ENCODE data around the gene PROSER2. TPM values are rescaled to one million over a fixed set of nuclear protein-coding genes. Genes with fewer than 3 reads are reported as not detected.

Gene PROSER2
- total RNA-seq, 2 donors from 2014 or later = 29.3 to 58.3 TPM

DNA sequence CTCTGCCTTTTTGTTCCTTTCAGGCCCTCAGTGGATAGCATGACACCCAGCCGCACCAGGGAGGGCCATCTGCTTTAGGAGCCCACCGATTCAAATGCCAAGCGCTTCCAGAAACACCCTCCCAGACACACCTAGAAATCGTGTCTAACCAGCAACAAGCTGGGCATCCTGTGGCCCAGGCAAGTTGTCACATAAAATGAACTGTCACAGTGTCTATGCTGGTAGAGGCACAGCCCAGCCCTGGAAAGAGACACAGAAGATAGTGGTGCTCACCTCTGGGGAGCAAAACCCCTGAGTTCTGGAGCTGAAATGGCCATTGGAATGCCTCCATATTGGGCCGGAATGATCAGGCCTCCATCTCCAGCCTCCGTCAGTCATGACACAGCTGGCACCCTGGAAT lies 42.0 kb upstream of the PROSER2 start:
- 75 to 92% methylated on average over 3 to 6 of the region's 6 CpGs for WGBS, 2 donors
- intact Hi-C loops (cut with DNase I) = no loop called here
- no peak for DNase-seq
- Histone ChIP-seq H3K4me3 (no peak overlapping the region), H3K27me3 (no peaks in the 10 kb centered on the region), H3K27ac (no peak overlapping the region), H3K9me3 (no peaks in the 10 kb centered on the region), H3K4me1 (no peaks in the 10 kb centered on the region), H3K36me3 (replicated peaks in 1 of 2; ENCODE audit: insufficient read depth in 1 of 2, low read depth in 2 of 2) (no peaks in the 10 kb centered on the region)
- no peak for TF ChIP-seq CTCF (IDR thresholded peaks at IDR 0.05)
- no peak for TF ChIP-seq POLR2A (IDR thresholded peaks at IDR 0.05)
- no peak for ATAC-seq

DNA sequence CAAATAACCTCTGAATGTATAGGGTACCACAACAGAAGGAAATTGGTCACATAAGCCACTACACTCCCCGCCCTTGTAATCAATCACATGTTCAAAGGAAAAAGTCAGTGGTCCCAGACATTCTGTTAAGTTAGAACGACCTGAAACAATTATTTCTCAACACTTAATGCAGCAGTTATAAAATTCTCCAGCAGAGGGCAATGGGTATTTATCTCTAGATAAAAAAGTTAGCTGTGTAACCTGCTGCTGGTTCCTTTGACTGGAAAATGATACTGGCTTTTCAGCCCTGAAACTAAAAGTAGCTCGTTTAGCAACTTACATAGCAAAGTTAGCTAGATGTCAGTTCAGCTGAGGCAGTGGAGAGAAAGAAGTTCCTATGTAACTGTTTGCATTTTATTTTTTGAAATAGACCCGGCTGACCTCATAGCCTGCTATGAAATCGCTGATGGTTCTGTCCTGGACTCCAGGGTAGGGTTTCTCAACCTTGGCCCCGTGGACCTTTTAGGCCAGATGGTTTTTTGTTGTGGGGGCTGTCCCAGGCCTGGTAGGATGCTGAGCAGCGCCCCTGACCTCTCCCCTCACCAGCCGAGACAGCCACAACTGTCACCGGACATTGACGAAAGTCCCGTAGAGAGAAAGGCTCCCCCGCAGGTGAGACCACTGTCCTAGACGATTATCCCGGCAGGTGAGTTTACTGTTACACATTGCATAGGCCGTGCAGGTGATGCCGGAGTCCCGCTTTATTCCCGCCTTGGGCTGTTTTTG lies 40.2 kb upstream of the PROSER2 start:
- WGBS, 2 donors = 41% methylated on average over 14 to 18 of the region's 18 CpGs
- peak; percentile 52 to 87 (median 77) for TF ChIP-seq CTCF (IDR thresholded peaks at IDR 0.05)
- TF ChIP-seq POLR2A (IDR thresholded peaks at IDR 0.05) = no peak
- Histone ChIP-seq H3K4me1 (no peaks in the 10 kb centered on the region), H3K27ac (no peak overlapping the region), H3K36me3 (replicated peaks in 1 of 2; ENCODE audit: insufficient read depth in 1 of 2, low read depth in 2 of 2) (no peaks in the 10 kb centered on the region), H3K27me3 (no peaks in the 10 kb centered on the region), H3K4me3 (no peak overlapping the region), H3K9me3 (no peaks in the 10 kb centered on the region)
- DNase-seq = peak in 1 of 4 donors; percentile 33
- ATAC-seq = peak; percentile 79
- intact Hi-C loops (cut with DNase I) = no loop called here

GRCh38 chr10:11783558-11783865 lies 39.6 kb upstream of the PROSER2 start:
- H3K27me3 ChIP-seq = no peaks in the 10 kb centered on the region
- DNase-seq (peak in 3 of 4 donors; percentile 23 to 39 (median 33)), ATAC-seq (peak; percentile 42)
- H3K27ac ChIP-seq = no peak overlapping the region
- no peaks in the 10 kb centered on the region for H3K9me3 ChIP-seq
- H3K4me3 ChIP-seq = no peak overlapping the region
- WGBS, 2 donors = 65 to 66% methylated on average over 6 to 7 of the region's 7 CpGs
- intact Hi-C loops (cut with DNase I) = no loop called here
- TF ChIP-seq CTCF (IDR thresholded peaks at IDR 0.05) = no peak
- TF ChIP-seq POLR2A (IDR thresholded peaks at IDR 0.05) = no peak
- no peaks in the 10 kb centered on the region for H3K4me1 ChIP-seq
- no peaks in the 10 kb centered on the region for H3K36me3 ChIP-seq (replicated peaks in 1 of 2; ENCODE audit: insufficient read depth in 1 of 2, low read depth in 2 of 2)

- Histone ChIP-seq H3K4me3 (no peak overlapping the region), H3K27me3 (no peaks in the 10 kb centered on the region), H3K36me3 (replicated peaks in 1 of 2; ENCODE audit: insufficient read depth in 1 of 2, low read depth in 2 of 2) (no peaks in the 10 kb centered on the region), H3K9me3 (no peaks in the 10 kb centered on the region), H3K27ac (no peak overlapping the region), H3K4me1 (no peaks in the 10 kb centered on the region)
- intact Hi-C loops (cut with DNase I) = loop anchor here (5.0 kb wide), 1 partner anchor 195 kb away; no protein-coding TSS in a partner anchor
- DNase-seq = no peak
- TF ChIP-seq CTCF (IDR thresholded peaks at IDR 0.05) (no peak), POLR2A (IDR thresholded peaks at IDR 0.05) (no peak)
- WGBS, 2 donors = 80 to 82% methylated on average over 7 to 9 of the region's 9 CpGs
- ATAC-seq = no peak
These were observed 35.8 kb upstream of the PROSER2 start for GRCh38 chr10:11787374-11787773.

DNA sequence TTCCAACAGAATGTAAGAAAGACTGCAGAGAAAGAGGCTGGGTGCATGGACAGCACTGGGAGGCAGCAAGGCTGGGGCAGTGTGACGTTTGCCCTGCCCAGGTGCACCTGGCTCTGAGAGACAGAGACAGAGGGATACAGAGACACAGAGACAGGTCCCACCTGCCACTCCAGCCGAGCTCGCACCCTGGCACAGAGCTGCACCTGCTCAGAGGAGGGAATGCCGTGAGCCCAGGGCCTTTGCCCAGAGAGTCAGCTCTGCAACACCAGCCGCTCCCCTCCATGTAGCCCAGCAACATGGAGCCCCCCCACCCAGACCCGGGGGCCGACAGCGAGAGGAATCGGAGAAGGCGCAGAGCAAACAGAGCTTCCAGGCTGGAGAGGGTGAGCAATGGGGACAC lies 35.3 kb upstream of the PROSER2 start:
- no peak for TF ChIP-seq POLR2A (IDR thresholded peaks at IDR 0.05)
- no peak for TF ChIP-seq CTCF (IDR thresholded peaks at IDR 0.05)
- no peak for ATAC-seq
- Histone ChIP-seq H3K9me3 (no peaks in the 10 kb centered on the region), H3K4me3 (no peak overlapping the region), H3K27ac (no peak overlapping the region), H3K4me1 (no peaks in the 10 kb centered on the region), H3K36me3 (replicated peaks in 1 of 2; ENCODE audit: insufficient read depth in 1 of 2, low read depth in 2 of 2) (no peaks in the 10 kb centered on the region), H3K27me3 (no peaks in the 10 kb centered on the region)
- DNase-seq = no peak
- intact Hi-C loops (cut with DNase I) = loop anchor here (5.0 kb wide), 1 partner anchor 194 kb away; no protein-coding TSS in a partner anchor
- 60 to 63% methylated on average over 6 to 10 of the region's 10 CpGs for WGBS, 2 donors

Measured in body of pancreas (tissue), 4 donors.